Suprapubic skin (tissue), 3 donors: ENCODE measurements around the gene A3GALT2.

ENCODE experiments used
- CTCF ChIP-seq, 2 donors: fragments of 200-600 bp in 1 of 2; fragments of 450-650 bp in 1 of 2; sonication (generic) in 1 of 2; IDR thresholded peaks; one replicate each; pipeline ENCODE4 v1.5.1; 2016 to 2019; ENCODE audit warnings: antibody characterized with exemption in 2 of 2, mild to moderate bottlenecking in 1 of 2, moderate library complexity in 1 of 2
- POLR2AphosphoS5 ChIP-seq, 3 donors: sonication (generic); formaldehyde crosslinking; IDR thresholded peaks; one replicate each; pipeline ENCODE4 v1.6.1; 2017; ENCODE audit warnings: antibody characterized with exemption in 3 of 3

GRCh38 chr1:33265780-33266605 lies 54.9 kb downstream of the A3GALT2 start:
- no peak for TF ChIP-seq CTCF (IDR thresholded peaks at IDR 0.05)
- TF ChIP-seq POLR2AphosphoS5 (IDR thresholded peaks at IDR 0.05), result no peak
